Psoas muscle (tissue), 8 donors: ENCODE measurements around the gene TUBB6. TPM values are rescaled to one million over a fixed set of nuclear protein-coding genes. Genes with fewer than 3 reads are reported as not detected.

ENCODE experiments used
- ATAC-seq, 4 donors: fragments of 200-7000 bp; cut with Tn5 transposase; one replicate each; pipeline ENCODE4 v1.9.1; 2020; ENCODE audit warnings: moderate library complexity in 3 of 4, mild to moderate bottlenecking in 2 of 4
- DNase-seq, 2 donors: peaks; one replicate each; pipeline ENCODE4 v3.0.0-alpha.2; 2020
- H3K27ac ChIP-seq: fragments of 200-600 bp; one replicate; pipeline ENCODE4 v1.8.0; 2022
- H3K27me3 ChIP-seq, 3 donors: fragments of 200-600 bp in 1 of 3; one replicate each; pipeline versions ENCODE4 v1.6.1 to v1.8.0; 2013 to 2022; ENCODE audit warnings: low read length in 2 of 3, mild to moderate bottlenecking in 2 of 3, moderate library complexity in 1 of 3; ENCODE audit not compliant: insufficient read depth in 3 of 3
- H3K36me3 ChIP-seq, 2 donors: fragments of 200-600 bp in 1 of 2; one replicate each; pipeline versions ENCODE4 v1.6.1 to v1.8.0; 2013 to 2022; ENCODE audit warnings: low read depth in 1 of 2, mild to moderate bottlenecking in 1 of 2, moderate library complexity in 1 of 2; ENCODE audit not compliant: insufficient read depth in 1 of 2
- H3K4me1 ChIP-seq: fragments of 200-600 bp; one replicate; pipeline ENCODE4 v1.8.0; 2022
- H3K4me3 ChIP-seq: fragments of 200-600 bp; one replicate; pipeline ENCODE4 v1.8.0; 2022; ENCODE audit warnings: mild to moderate bottlenecking
- H3K9me3 ChIP-seq: fragments of 200-600 bp; one replicate; pipeline ENCODE4 v1.8.0; 2022
- WGBS, 3 donors: extraction: QIAGEN DNeasy Blood & Tissue Kit; methylation state at CpG; one replicate each; pipeline versions ENCODE4 v1.1.6 to v1.1.7; 2013; 5-methylcytosine and 5-hydroxymethylcytosine counted together
- intact Hi-C, 2 donors: fragments of 100-400 bp; cut with DNase I; formaldehyde crosslinking; loops; one replicate each; pipeline versions ENCODE4 v1.11.0 to v1.14.2; 2022
- polyA plus RNA-seq, 3 donors: library from polyadenylated mRNA; stranded (reverse); fragments of 200-250 nt; gene quantifications; one replicate each; pipeline ENCODE4 v1.2.3, GENCODE V29; 2013
- total RNA-seq, 4 donors: library from RNA; stranded (reverse); fragmentation: NEBNext Ultra II Directional in 2 of 4; extraction: Animal tissue kit (Norgen Biotek cat#: 25700) in 2 of 4; gene quantifications; one replicate each; pipeline versions ENCODE4 v1.2.1 to v1.2.4, GENCODE V29; 2021 to 2023
- TF ChIP-seq, protein P1 (sequence below): fragments of 200-600 bp; IDR thresholded peaks from one replicate; pipeline ENCODE4 v1.8.0; 2022; ENCODE audit warnings: antibody characterized with exemption
- donor health status: healthy with polysubstance abuse.
- donor health status: DM: no; HTN: no; CAD: no; lungs with moderate emphysema.
- donor health status: Bipolar disorder and iron deficiency.
- donor health status: healthy.
- donor health status: DM: yes; HTN: yes; CAD: no.
- donor health status: DM: no; HTN: no; CAD: no.
- donor health status: DM: no; HTN: no; CAD: no.
- donor health status: DM: yes; HTN: yes; CAD: no.

Gene TUBB6
- total and polyA plus RNA-seq, 7 donors, result 12.5 to 46.7 (median 19.9) TPM

DNA sequence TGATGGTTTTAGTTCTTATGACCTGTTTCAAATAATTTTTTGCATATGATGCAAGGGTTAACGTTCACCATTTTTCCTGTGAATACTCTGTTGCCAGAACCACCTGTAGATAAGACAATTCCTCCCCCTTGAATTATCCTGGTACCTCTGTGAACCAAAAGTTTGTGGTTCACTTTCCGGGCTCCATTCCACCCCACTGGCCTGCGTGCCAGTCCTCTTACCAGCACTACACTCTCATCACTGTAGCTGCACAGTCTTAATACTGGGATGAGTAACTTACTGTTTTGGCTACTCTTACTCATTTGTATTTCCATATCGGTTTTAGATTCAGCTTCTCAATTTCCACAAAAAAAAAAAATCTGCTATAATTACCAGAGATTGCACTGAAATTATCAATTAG, 34.6 kb downstream of the TUBB6 start:
- TF ChIP-seq, protein P1, sequence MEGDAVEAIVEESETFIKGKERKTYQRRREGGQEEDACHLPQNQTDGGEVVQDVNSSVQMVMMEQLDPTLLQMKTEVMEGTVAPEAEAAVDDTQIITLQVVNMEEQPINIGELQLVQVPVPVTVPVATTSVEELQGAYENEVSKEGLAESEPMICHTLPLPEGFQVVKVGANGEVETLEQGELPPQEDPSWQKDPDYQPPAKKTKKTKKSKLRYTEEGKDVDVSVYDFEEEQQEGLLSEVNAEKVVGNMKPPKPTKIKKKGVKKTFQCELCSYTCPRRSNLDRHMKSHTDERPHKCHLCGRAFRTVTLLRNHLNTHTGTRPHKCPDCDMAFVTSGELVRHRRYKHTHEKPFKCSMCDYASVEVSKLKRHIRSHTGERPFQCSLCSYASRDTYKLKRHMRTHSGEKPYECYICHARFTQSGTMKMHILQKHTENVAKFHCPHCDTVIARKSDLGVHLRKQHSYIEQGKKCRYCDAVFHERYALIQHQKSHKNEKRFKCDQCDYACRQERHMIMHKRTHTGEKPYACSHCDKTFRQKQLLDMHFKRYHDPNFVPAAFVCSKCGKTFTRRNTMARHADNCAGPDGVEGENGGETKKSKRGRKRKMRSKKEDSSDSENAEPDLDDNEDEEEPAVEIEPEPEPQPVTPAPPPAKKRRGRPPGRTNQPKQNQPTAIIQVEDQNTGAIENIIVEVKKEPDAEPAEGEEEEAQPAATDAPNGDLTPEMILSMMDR, result no peak
- 91 to 95% (median 92%) methylated on average over 4 of the region's 4 CpGs for WGBS, 3 donors
- H3K4me1 ChIP-seq, result peaks cover 20% of the 10 kb centered on the region
- no peaks in the 10 kb centered on the region for H3K9me3 ChIP-seq
- H3K27me3 ChIP-seq, result no peaks in the 10 kb centered on the region
- no peak for DNase-seq
- ATAC-seq, result no peak
- intact Hi-C loops, result no loop called here
- no peak overlapping the region for H3K4me3 ChIP-seq
- peaks cover 13 to 92% of the 10 kb centered on the region in 2 donors for H3K36me3 ChIP-seq
- H3K27ac ChIP-seq, result no peak overlapping the region

DNA sequence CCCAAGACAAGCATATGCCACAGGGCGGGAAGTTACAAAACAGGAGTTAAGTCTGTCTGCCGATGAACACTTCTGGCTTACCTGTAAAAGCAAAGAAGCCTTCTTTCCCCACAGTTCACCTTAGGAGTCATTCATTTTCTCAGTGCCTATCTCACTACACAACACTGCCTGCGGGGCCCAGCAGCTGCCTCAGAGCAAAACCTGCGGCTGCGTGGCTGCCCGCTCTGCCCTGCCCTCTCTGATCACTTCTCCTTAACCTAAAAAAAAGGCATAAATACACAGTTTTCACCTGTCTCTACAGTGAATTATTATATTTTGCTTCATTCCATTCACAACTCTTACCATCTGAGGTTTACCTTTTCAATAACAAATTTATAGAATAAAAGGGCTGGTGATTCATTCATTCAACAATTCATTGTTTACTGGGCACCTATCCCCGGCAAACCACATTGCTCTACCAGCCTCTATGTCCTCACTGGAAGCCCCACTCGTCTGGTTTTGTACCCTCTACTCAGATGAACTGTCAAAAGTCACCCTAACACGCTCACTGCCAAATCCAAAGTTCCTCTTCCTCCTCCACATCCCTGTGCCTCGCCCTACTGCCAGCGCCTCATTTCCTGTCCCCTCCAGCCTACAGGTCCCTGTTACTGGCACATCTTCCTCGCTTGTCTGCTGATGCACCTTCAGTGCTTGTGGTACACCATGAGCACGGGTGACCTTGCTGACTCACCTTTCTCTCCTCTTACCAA, 37.6 kb downstream of the TUBB6 start:
- Histone ChIP-seq H3K4me1 (no peaks in the 10 kb centered on the region), H3K27me3 (no peaks in the 10 kb centered on the region), H3K4me3 (no peak overlapping the region), H3K9me3 (no peaks in the 10 kb centered on the region), H3K36me3 (peaks cover 20 to 100% of the 10 kb centered on the region in 2 donors), H3K27ac (no peak overlapping the region)
- DNase-seq, result no peak
- TF ChIP-seq, protein P1, result no peak
- intact Hi-C loops, result loop anchor here in 1 of 2 donors (2.0 kb wide), 1 partner anchor 29 kb away; no protein-coding TSS in a partner anchor
- peak in 2 of 4 donors; percentile 14 to 49 for ATAC-seq
- 90 to 91% (median 90%) methylated on average over 13 of the region's 13 CpGs for WGBS, 3 donors

GRCh38 chr18:12346240-12346565, 38.2 kb downstream of the TUBB6 start:
- H3K4me1 ChIP-seq, result no peaks in the 10 kb centered on the region
- no peak overlapping the region for H3K27ac ChIP-seq
- TF ChIP-seq, protein P1, result no peak
- intact Hi-C loops, result no loop called here
- WGBS, 3 donors, result 92 to 95% (median 94%) methylated on average over 7 of the region's 7 CpGs
- ATAC-seq (peak in 2 of 4 donors; percentile 10 to 41), DNase-seq (no peak)
- H3K27me3 ChIP-seq, result no peaks in the 10 kb centered on the region
- H3K4me3 ChIP-seq, result no peak overlapping the region
- peaks cover 20 to 100% of the 10 kb centered on the region in 2 donors for H3K36me3 ChIP-seq
- no peaks in the 10 kb centered on the region for H3K9me3 ChIP-seq

- ATAC-seq, result no peak
Measured at GRCh38 chr18:12347895-12348294, 39.9 kb downstream of the TUBB6 start.

More at GRCh38 chr18:12347895-12348294, 39.9 kb downstream of the TUBB6 start:
- Histone ChIP-seq H3K4me3 (no peak overlapping the region), H3K9me3 (no peaks in the 10 kb centered on the region), H3K36me3 (peaks cover 14 to 100% of the 10 kb centered on the region in 2 donors), H3K27me3 (no peaks in the 10 kb centered on the region), H3K4me1 (no peaks in the 10 kb centered on the region), H3K27ac (no peak overlapping the region)
- TF ChIP-seq, protein P1, result no peak
- DNase-seq, result no peak
- intact Hi-C loops, result no loop called here
- 81 to 83% (median 82%) methylated on average over 4 of the region's 4 CpGs for WGBS, 3 donors
